AG08396 (cell line): ENCODE measurements around the gene WFDC10A.
"Not testable (repeated sequence)": the region's sequence is repeated elsewhere in the genome, so short reads cannot be mapped to it uniquely, and the experiment has no call there.

ENCODE experiments used
- DNase-seq: peaks from one replicate; pipeline ENCODE4 v3.0.0; 2012; ENCODE audit warnings: low spot score, mixed read lengths

WFDC10A gene

GRCh38 chr20:45629496-45630100 is at the start of gene WFDC10A:
TSS of gene WFDC10A (plus strand) at chr20:45629739. CDS start at chr20:45629814, 75 bp downstream.
- peak; percentile 69 for DNase-seq

- DNase-seq: no peak
Observed at GRCh38 chr20:45581702-45582101, 47.8 kb upstream of the WFDC10A start.

GRCh38 chr20:45583502-45583901 is 46.0 kb upstream of the WFDC10A start:
- DNase-seq: no peak

- not testable (repeated sequence) for DNase-seq
Observed at GRCh38 chr20:45584294-45584693, 45.2 kb upstream of the WFDC10A start.

GRCh38 chr20:45585986-45586385 is 43.6 kb upstream of the WFDC10A start:
- DNase-seq: not testable (repeated sequence)

- DNase-seq: no peak
Observed at GRCh38 chr20:45588800-45589199, 40.7 kb upstream of the WFDC10A start.

- no peak for DNase-seq
Observed at GRCh38 chr20:45589725-45590124, 39.8 kb upstream of the WFDC10A start.

GRCh38 chr20:45592574-45593189 is 36.9 kb upstream of the WFDC10A start:
- no peak for DNase-seq

- no peak for DNase-seq
Observed at GRCh38 chr20:45593498-45593897, 36.0 kb upstream of the WFDC10A start.

GRCh38 chr20:45595235-45595634 is 34.3 kb upstream of the WFDC10A start:
- no peak for DNase-seq

GRCh38 chr20:45607810-45608209 is 21.7 kb upstream of the WFDC10A start:
- no peak for DNase-seq

GRCh38 chr20:45611054-45611453 is 18.5 kb upstream of the WFDC10A start:
- peak; percentile 22 for DNase-seq

- no peak for DNase-seq
Observed at GRCh38 chr20:45612314-45612713, 17.2 kb upstream of the WFDC10A start.

- no peak for DNase-seq
Observed at GRCh38 chr20:45617591-45617990, 11.9 kb upstream of the WFDC10A start.

GRCh38 chr20:45621593-45621992 is 7.9 kb upstream of the WFDC10A start:
- no peak for DNase-seq

- DNase-seq: no peak
Observed at GRCh38 chr20:45626540-45626939, 3.0 kb upstream of the WFDC10A start.

GRCh38 chr20:45630371-45630770 is 832 bp downstream of the WFDC10A start:
- DNase-seq: no peak

GRCh38 chr20:45631184-45631583 is 1.6 kb downstream of the WFDC10A start, which contains the start of gene WFDC9:
TSS of gene WFDC9 (minus strand) at chr20:45631284. CDS start at chr20:45610181, 21,103 bp downstream.
- no peak for DNase-seq

GRCh38 chr20:45636513-45636912 is 7.0 kb downstream of the WFDC10A start:
- no peak for DNase-seq

GRCh38 chr20:45639687-45640086 is 10.1 kb downstream of the WFDC10A start:
- DNase-seq: no peak

GRCh38 chr20:45641076-45641475 is 11.5 kb downstream of the WFDC10A start:
- not testable (repeated sequence) for DNase-seq

- not testable (repeated sequence) for DNase-seq
Observed at GRCh38 chr20:45645869-45646268, 16.3 kb downstream of the WFDC10A start.

GRCh38 chr20:45646875-45647274 is 17.3 kb downstream of the WFDC10A start:
- DNase-seq: no peak
